IMR-90 (cell line): ENCODE results near the gene CEP68. TPM values are rescaled to one million over a fixed set of nuclear protein-coding genes. Genes with fewer than 3 reads are reported as not detected.

ENCODE experiments used
- ELK1 ChIP-seq: fragments of 150-350 bp; IDR thresholded peaks from 2 replicates; pipeline ENCODE4 v1.6.1; 2016; ENCODE audit warnings: low read depth, mild to moderate bottlenecking, low read length, moderate library complexity, borderline replicate concordance
- RCOR1 ChIP-seq: IDR thresholded peaks from 2 replicates; pipeline ENCODE4 v1.6.1; 2012; ENCODE audit warnings: mild to moderate bottlenecking, low read length, improper control_type of control experiment; ENCODE audit not compliant: insufficient replicate concordance
- polyA plus RNA-seq, 3 experiments: library from polyadenylated mRNA; depleted of rRNA; stranded (reverse); fragments of >200 nt; gene quantifications; 2 replicates each; pipeline ENCODE4 v1.2.3, GENCODE V29; 2012; ENCODE audit warnings: low replicate concordance in 1 of 3
- total RNA-seq: library from RNA; depleted of rRNA; stranded (reverse); fragments of >200 nt; gene quantifications from 2 replicates; pipeline ENCODE4 v1.2.3, GENCODE V29; 2012

CEP68 gene
- total and polyA plus RNA-seq, 2 of the 4 experiments (the other 2 are of a cell fraction): 5.5 to 5.6 TPM

GRCh38 chr2:65064728-65065552, 8.7 kb downstream of the CEP68 start (continued):
- TF ChIP-seq ELK1 (no peak), RCOR1 (no peak)
